ENCODE data around the gene RARB.

- TF ChIP-seq CTCF (IDR thresholded peaks at IDR 0.05), result no peak
- TF ChIP-seq POLR2A (IDR thresholded peaks at IDR 0.05), result no peak
Measured at GRCh38 chr3:25556447-25556846, 128.4 kb downstream of the RARB start.

All from stomach (tissue), 4 donors.